Astrocyte (in vitro differentiated cells and primary cell): ENCODE results near the gene CLIP4.

Source experiments
- CTCF ChIP-seq: IDR thresholded peaks from 2 replicates; pipeline ENCODE4 v1.5.1; 2011; ENCODE audit warnings: low read depth, mild to moderate bottlenecking, inconsistent platforms, low read length, moderate library complexity; ENCODE audit not compliant: insufficient read depth
- EZH2 ChIP-seq: IDR thresholded peaks from 2 replicates; pipeline ENCODE4 v1.6.1; 2012; ENCODE audit warnings: mild to moderate bottlenecking, low read length, inconsistent platforms; ENCODE audit not compliant: insufficient read depth

DNA sequence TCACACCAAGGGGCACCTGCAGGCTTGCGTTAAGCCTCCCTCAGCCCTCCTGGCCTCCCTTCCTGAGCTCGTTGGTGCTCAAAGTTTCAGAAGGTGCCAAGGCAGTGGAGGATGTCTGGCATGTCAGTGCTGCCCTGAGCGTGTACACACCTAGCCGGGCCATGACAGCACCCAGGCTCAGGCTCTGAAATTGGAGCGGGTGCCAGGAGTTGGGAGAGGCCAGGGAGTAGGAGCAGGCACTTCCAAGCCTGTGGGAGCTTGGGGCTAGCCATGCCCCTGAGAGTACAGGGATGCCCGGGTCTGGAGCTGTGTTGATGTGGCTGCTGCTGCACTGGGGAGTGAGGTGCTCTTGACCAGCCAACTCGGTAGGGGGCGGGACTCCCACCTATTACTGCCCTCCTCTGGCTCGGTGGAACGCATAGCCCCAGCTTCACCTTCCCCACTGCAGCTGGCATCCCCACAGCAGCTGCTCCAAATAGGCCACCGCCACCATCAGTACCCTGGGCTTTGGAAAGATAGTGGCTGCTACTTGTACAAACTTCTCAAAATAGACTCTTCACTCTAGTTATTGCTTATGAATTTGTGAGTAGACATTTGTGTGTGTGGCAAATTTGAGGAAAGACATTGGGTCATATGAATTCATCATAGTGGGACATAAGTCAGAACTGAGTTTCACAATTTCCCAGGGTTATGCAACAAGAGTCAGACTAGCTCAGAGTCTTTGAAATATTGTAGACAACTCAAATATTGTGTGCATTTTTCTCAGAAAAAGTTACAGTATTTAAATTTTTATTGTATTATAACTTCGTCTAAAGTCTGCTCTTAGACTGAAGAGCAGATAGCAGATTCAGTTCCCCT is 34.1 kb upstream of the CLIP4 start:
- TF ChIP-seq CTCF (no peak), EZH2 (no peak)
